HL-60 (cell line): ENCODE measurements around the gene CTSC.

ENCODE experiments used
- GABPA ChIP-seq: IDR thresholded peaks from 2 replicates; pipeline ENCODE4 v1.6.1; 2012; ENCODE audit warnings: low read depth
- POLR2AphosphoS5 ChIP-seq: IDR thresholded peaks from 2 replicates; pipeline ENCODE4 v1.6.1; 2012; ENCODE audit warnings: low read depth
- TF ChIP-seq, protein P1 (sequence below): IDR thresholded peaks from one replicate; pipeline ENCODE4 v1.5.1; 2011; ENCODE audit warnings: low read length, control low read depth, inconsistent platforms; ENCODE audit not compliant: insufficient read depth

DNA sequence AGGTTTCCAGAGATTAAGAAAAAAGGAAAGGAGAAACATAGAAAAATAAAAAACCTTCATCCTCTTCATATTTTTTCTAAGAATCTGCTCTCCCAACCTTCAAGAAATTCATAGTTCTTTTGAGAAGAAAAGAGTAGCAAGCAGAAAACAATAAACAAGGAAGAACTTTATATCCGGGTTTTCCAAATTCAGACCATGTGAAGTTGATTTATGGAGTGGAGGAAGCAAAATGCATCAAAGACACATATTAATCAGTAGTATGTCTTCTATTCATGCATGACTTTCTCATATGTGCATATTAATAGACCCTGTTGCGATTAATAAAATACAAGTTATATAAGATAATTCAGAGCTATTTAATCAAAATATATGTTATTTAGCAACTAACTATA is 20.5 kb upstream of the CTSC start:
- TF ChIP-seq, protein P1, sequence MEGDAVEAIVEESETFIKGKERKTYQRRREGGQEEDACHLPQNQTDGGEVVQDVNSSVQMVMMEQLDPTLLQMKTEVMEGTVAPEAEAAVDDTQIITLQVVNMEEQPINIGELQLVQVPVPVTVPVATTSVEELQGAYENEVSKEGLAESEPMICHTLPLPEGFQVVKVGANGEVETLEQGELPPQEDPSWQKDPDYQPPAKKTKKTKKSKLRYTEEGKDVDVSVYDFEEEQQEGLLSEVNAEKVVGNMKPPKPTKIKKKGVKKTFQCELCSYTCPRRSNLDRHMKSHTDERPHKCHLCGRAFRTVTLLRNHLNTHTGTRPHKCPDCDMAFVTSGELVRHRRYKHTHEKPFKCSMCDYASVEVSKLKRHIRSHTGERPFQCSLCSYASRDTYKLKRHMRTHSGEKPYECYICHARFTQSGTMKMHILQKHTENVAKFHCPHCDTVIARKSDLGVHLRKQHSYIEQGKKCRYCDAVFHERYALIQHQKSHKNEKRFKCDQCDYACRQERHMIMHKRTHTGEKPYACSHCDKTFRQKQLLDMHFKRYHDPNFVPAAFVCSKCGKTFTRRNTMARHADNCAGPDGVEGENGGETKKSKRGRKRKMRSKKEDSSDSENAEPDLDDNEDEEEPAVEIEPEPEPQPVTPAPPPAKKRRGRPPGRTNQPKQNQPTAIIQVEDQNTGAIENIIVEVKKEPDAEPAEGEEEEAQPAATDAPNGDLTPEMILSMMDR, result no peak
- TF ChIP-seq POLR2AphosphoS5 (no peak), GABPA (no peak)
